B cell (primary cell): ENCODE data around the gene HES6. TPM values are rescaled to one million over a fixed set of nuclear protein-coding genes. Genes with fewer than 3 reads are reported as not detected.

Experiments
- ATAC-seq: fragments of 200-7000 bp; cut with Tn5 transposase; one replicate; pipeline ENCODE4 v1.10.0; 2021; ENCODE audit warnings: low read depth, mild to moderate bottlenecking, moderate number of reproducible peaks, moderate library complexity
- CTCF ChIA-PET: fragments of 350-600 bp; sonication (Branson Sonifier 250); formaldehyde crosslinking; loops from one replicate; lab custom pipeline; 2021; ENCODE audit warnings: antibody characterized with exemption, inconsistent platforms; lab: Charles Lee
- POLR2A ChIA-PET: fragments of 350-600 bp; sonication (Branson Sonifier 250); formaldehyde crosslinking; loops from one replicate; lab custom pipeline; 2021; ENCODE audit warnings: antibody characterized with exemption; lab: Charles Lee
- DNase-seq: peaks from one replicate; pipeline ENCODE4 v3.0.0; 2013
- H2AFZ ChIP-seq: 2 replicates; pipeline ENCODE4 v1.6.1; 2012; ENCODE audit warnings: mild to moderate bottlenecking, low read depth, low read length; ENCODE audit not compliant: insufficient read depth, poor library complexity, severe bottlenecking
- H3K27ac ChIP-seq, 2 donors: 1 replicate in 1 of 2; 2 replicates in 1 of 2; pipeline ENCODE4 v1.5.1; 2012 to 2013; ENCODE audit warnings: low read length in 2 of 2, mild to moderate bottlenecking in 2 of 2, moderate library complexity in 1 of 2
- H3K27me3 ChIP-seq, 4 experiments: fragments of 200-600 bp in 1 of 4; sonication (generic) in 1 of 4; replicated peaks in 1 of 4; 1 replicate in 2 of 4; 2 replicates in 2 of 4; pipeline versions ENCODE4 v1.6.1 to v1.7.0; 2013 to 2016; ENCODE audit warnings: low read length in 3 of 4, mild to moderate bottlenecking in 2 of 4, mixed read lengths in 1 of 4, moderate library complexity in 1 of 4; ENCODE audit not compliant: insufficient read depth in 4 of 4, control insufficient read depth in 3 of 4; ENCODE audit errors: control extremely low read depth in 1 of 4
- H3K36me3 ChIP-seq, 2 experiments: replicated peaks in 1 of 2; 1 replicate in 1 of 2; 2 replicates in 1 of 2; pipeline versions ENCODE4 v1.6.1 to v1.7.1; 2013; ENCODE audit warnings: low read length in 1 of 2; ENCODE audit not compliant: insufficient read depth in 2 of 2, control insufficient read depth in 1 of 2; ENCODE audit errors: control extremely low read depth in 1 of 2, extremely low read depth in 1 of 2
- H3K4me1 ChIP-seq, 2 donors: fragments of 200-600 bp in 1 of 2; sonication (generic) in 1 of 2; 1 replicate in 1 of 2; 2 replicates in 1 of 2; pipeline versions ENCODE4 v1.5.1 to v1.6.1; 2013 to 2017; ENCODE audit warnings: low read length in 2 of 2; ENCODE audit not compliant: control insufficient read depth in 2 of 2, insufficient read depth in 2 of 2
- H3K4me2 ChIP-seq: replicated peaks from 2 replicates; pipeline ENCODE3; 2012; ENCODE audit warnings: mild to moderate bottlenecking, low read depth, low read length; ENCODE audit not compliant: poor library complexity, severe bottlenecking
- H3K4me3 ChIP-seq, 5 experiments: fragments of 200-600 bp in 1 of 5; sonication (generic) in 1 of 5; 1 replicate in 3 of 5; 2 replicates in 2 of 5; pipeline versions ENCODE4 v1.5.1 to v1.7.0; 2011 to 2016; ENCODE audit warnings: low read length in 4 of 5, mild to moderate bottlenecking in 4 of 5, low read depth in 2 of 5, control low read depth in 1 of 5, moderate library complexity in 1 of 5; ENCODE audit not compliant: insufficient read depth in 1 of 5; ENCODE audit errors: control extremely low read depth in 1 of 5, extremely low read depth in 1 of 5
- H3K79me2 ChIP-seq: fragments of 200-600 bp; sonication (generic); one replicate; pipeline ENCODE4 v1.6.0; 2016; ENCODE audit warnings: low read length; ENCODE audit not compliant: control insufficient read depth, insufficient read depth
- H3K9ac ChIP-seq: fragments of 200-600 bp; sonication (generic); 2 replicates; pipeline ENCODE4 v1.6.1; 2017; ENCODE audit warnings: mild to moderate bottlenecking, low read length, moderate library complexity
- H3K9me3 ChIP-seq, 3 donors: one replicate each; pipeline versions ENCODE4 v1.6.1 to v1.7.1; 2013; ENCODE audit warnings: low read length in 2 of 3; ENCODE audit not compliant: control insufficient read depth in 2 of 3, insufficient read depth in 1 of 3; ENCODE audit errors: control extremely low read depth in 1 of 3
- H4K20me1 ChIP-seq: 2 replicates; pipeline ENCODE4 v1.6.0; 2012; ENCODE audit warnings: mild to moderate bottlenecking, low read length; ENCODE audit not compliant: insufficient read depth, control insufficient read depth, poor library complexity, severe bottlenecking
- H3K27ac Mint-ChIP-seq: one replicate; pipeline ENCODE4 v1.8.0; 2021; ENCODE audit warnings: mixed read lengths
- H3K27me3 Mint-ChIP-seq: one replicate; pipeline ENCODE4 v1.8.0; 2021; ENCODE audit warnings: mixed read lengths
- H3K4me1 Mint-ChIP-seq: one replicate; pipeline ENCODE4 v1.8.0; 2021; ENCODE audit warnings: mixed read lengths
- H3K4me3 Mint-ChIP-seq: one replicate; pipeline ENCODE4 v1.8.0; 2021; ENCODE audit warnings: mixed read lengths
- H3K9me3 Mint-ChIP-seq: one replicate; pipeline ENCODE4 v1.8.0; 2022; ENCODE audit warnings: mixed read lengths; ENCODE audit not compliant: insufficient read depth
- EZH2 ChIP-seq: IDR thresholded peaks from 2 replicates; pipeline ENCODE4 v1.6.1; 2012; ENCODE audit warnings: borderline replicate concordance, low read depth, mild to moderate bottlenecking, moderate library complexity, low read length; ENCODE audit not compliant: insufficient read depth, poor library complexity, severe bottlenecking
- WGBS: methylation state at CpG from one replicate; pipeline ENCODE4 v1.1.5; 2013; ENCODE audit warnings: missing lambda C conversion rate; ENCODE audit not compliant: insufficient coverage; 5-methylcytosine and 5-hydroxymethylcytosine counted together
- intact Hi-C: fragments of 100-400 bp; cut with micrococcal nuclease; formaldehyde crosslinking; loops from one replicate; pipeline ENCODE4 v1.10.0; 2022
- polyA plus RNA-seq: library from polyadenylated mRNA; depleted of rRNA; stranded (reverse); fragments of >200 nt; gene quantifications from 2 replicates; pipeline ENCODE4 v1.2.3, GENCODE V29; 2012
- total RNA-seq, 2 donors: library from RNA; stranded (reverse); fragments of 120-200 nt in 1 of 2; gene quantifications; 1 replicate in 1 of 2; 2 replicates in 1 of 2; pipeline versions ENCODE4 v1.2.3 to v1.2.4, GENCODE V29; 2013 to 2022
- TF ChIP-seq, protein P1 (sequence below): fragments of 200-600 bp; IDR thresholded peaks from one replicate; pipeline ENCODE4 v1.8.0; 2022; ENCODE audit warnings: antibody characterized with exemption, mild to moderate bottlenecking

The HES6 gene
- total and polyA plus RNA-seq, 2 donors (not counting 1 experiment from before 2014, with no cell fraction given): 6.5 to 14.3 TPM

DNA sequence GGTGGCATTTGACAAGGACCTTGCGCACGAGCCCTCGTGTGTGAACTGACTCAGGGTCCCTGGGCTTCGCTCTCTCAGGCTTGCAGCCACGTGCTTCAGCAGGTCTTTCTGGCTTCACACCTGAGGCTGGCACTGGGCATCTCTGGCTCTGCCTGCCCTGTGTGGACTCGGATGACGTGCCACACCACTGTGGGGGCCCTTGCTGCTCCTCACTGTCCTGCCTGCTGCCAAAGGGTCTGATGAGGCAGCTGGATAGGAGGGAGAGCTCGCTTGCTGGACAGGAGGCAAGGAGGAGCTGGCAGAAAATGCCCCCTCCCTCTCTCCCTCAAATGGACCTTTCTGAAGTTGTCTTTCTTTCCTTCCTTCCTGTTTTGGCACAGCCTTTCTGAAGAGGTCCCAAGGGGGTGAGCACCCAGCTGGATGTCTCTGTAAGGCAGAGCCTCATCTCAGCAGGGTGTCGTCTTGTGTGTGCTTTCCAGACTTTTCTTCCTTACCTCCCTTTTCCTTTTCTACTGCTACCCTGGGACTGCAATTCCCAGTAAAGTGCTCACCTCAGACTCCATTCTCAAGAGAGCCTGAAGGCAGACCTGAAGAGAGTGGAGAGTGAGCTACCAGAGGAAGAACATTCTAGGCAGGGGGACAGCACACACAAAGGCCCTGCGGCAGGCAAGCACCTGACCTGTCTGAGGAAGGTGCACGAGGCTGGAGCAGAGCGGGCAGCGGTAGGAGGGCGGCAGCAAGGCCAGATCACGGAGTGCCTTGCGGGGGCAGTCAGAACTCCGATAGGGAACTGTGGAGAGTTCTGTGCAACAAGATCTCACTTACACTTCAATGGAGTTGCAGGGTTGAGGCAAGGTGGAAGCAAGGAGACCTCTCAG, 43.3 kb upstream of the HES6 start:
- Histone ChIP-seq H3K9me3 (peaks cover 0 to 13% (median 0%) of the 10 kb centered on the region in 3 donors), H3K9ac (no peak overlapping the region), H3K79me2 (peaks cover 83% of the 10 kb centered on the region), H2AFZ (no peak overlapping the region), H3K4me1 (peaks cover 22 to 27% of the 10 kb centered on the region in 2 donors), H3K27ac (no peak overlapping the region), H3K4me2 (peak overlapping the region; percentile 33), H3K36me3 (no peaks in the 10 kb centered on the region), H3K4me3 (no peak overlapping the region), H4K20me1 (peaks cover 67% of the 10 kb centered on the region), H3K27me3 (no peaks in the 10 kb centered on the region)
- Mint-ChIP-seq H3K9me3 (no peaks in the 10 kb centered on the region), H3K27me3 (no peaks in the 10 kb centered on the region), H3K4me1 (peaks cover 54% of the 10 kb centered on the region), H3K27ac (no peak overlapping the region), H3K4me3 (no peak overlapping the region)
- POLR2A ChIA-PET: no interaction called here
- WGBS: 86% methylated on average over 13 of the region's 17 CpGs
- CTCF ChIA-PET: interaction anchor here (2.7 kb wide), 1 partner anchor 20 kb away, joined by 8 read pairs; no protein-coding TSS in a partner anchor
- TF ChIP-seq, protein P1, sequence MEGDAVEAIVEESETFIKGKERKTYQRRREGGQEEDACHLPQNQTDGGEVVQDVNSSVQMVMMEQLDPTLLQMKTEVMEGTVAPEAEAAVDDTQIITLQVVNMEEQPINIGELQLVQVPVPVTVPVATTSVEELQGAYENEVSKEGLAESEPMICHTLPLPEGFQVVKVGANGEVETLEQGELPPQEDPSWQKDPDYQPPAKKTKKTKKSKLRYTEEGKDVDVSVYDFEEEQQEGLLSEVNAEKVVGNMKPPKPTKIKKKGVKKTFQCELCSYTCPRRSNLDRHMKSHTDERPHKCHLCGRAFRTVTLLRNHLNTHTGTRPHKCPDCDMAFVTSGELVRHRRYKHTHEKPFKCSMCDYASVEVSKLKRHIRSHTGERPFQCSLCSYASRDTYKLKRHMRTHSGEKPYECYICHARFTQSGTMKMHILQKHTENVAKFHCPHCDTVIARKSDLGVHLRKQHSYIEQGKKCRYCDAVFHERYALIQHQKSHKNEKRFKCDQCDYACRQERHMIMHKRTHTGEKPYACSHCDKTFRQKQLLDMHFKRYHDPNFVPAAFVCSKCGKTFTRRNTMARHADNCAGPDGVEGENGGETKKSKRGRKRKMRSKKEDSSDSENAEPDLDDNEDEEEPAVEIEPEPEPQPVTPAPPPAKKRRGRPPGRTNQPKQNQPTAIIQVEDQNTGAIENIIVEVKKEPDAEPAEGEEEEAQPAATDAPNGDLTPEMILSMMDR: no peak
- ATAC-seq (no peak), DNase-seq (no peak)
- intact Hi-C loops: loop anchor here (10.0 kb wide), 1 partner anchor 608 kb away; no protein-coding TSS in a partner anchor

DNA sequence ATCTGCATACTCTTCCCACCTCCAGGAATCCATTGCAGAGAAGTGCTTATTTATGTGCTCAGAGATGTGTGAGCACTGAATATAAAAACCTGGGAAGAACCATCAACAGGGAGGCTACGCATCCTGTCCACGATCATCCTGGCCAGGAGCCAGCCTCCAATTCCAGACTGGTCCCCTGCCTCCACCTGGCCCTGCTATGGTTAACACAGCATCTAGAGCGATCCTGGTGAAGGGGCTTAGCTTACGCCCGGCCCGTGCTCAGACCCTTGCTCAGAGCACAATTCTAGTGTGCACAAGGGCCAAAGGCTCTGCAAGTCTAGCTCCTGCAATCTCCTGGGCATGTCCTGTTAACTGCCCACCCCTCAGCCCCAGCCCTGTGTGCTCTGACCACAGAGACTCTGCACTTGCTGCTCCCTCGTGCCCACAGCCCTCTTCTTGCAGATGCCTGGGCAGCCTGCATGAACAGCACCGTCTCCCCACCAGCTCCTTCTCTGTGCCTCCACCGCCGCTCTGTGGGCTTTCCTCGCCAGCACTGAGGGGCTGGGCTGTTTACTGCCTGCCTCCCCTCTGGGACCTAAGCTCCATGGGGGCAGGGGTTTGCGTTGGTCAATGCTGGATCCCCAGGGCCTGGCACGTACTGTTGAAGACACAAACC, 42.1 kb upstream of the HES6 start:
- no peak overlapping the region for H3K4me3 Mint-ChIP-seq
- H3K27me3 Mint-ChIP-seq: no peaks in the 10 kb centered on the region
- Histone ChIP-seq H4K20me1 (peaks cover 67% of the 10 kb centered on the region), H3K9ac (no peak overlapping the region), H3K27me3 (no peaks in the 10 kb centered on the region), H3K4me2 (no peak overlapping the region), H3K79me2 (peaks cover 72% of the 10 kb centered on the region), H3K4me1 (peaks cover 11 to 15% of the 10 kb centered on the region in 2 donors), H3K4me3 (no peak overlapping the region), H3K36me3 (peaks cover 0 to 4% of the 10 kb centered on the region in 2 experiments), H3K27ac (no peak overlapping the region), H2AFZ (no peak overlapping the region), H3K9me3 (peaks cover 0 to 13% (median 0%) of the 10 kb centered on the region in 3 donors)
- H3K4me1 Mint-ChIP-seq: peaks cover 44% of the 10 kb centered on the region
- 97% methylated on average over 12 of the region's 13 CpGs for WGBS
- no peak overlapping the region for H3K27ac Mint-ChIP-seq
- no peaks in the 10 kb centered on the region for H3K9me3 Mint-ChIP-seq
- ChIA-PET CTCF (interaction anchor here (2.7 kb wide), 1 partner anchor 19 kb away, joined by 8 read pairs; no protein-coding TSS in a partner anchor), POLR2A (no interaction called here)
- no peak for ATAC-seq
- DNase-seq: no peak
- intact Hi-C loops: loop anchor here (10.0 kb wide), 1 partner anchor 607 kb away; no protein-coding TSS in a partner anchor
- TF ChIP-seq, protein P1: no peak
- no peak for TF ChIP-seq EZH2
